OCI-LY1 (cell line): ENCODE measurements around the gene AP1B1.

Experiments used
- EZH2 ChIP-seq: fragments of 200-600 bp; sonication (generic), shearing (Covaris generic); IDR thresholded peaks from 2 replicates; pipeline ENCODE4 v1.8.0; 2017; ENCODE audit warnings: borderline replicate concordance, mixed run types, mild to moderate bottlenecking, antibody characterized with exemption, low read length, moderate library complexity, mixed read lengths
- TF ChIP-seq, protein P1 (sequence below): fragments of 200-600 bp; sonication (generic), shearing (Covaris generic); IDR thresholded peaks from 2 replicates; pipeline ENCODE4 v1.5.1; 2017; ENCODE audit warnings: mild to moderate bottlenecking, antibody characterized with exemption, low read length, moderate library complexity, mixed read lengths

GRCh38 chr22:29339381-29340235, 48.8 kb downstream of the AP1B1 start:
- TF ChIP-seq, protein P1, sequence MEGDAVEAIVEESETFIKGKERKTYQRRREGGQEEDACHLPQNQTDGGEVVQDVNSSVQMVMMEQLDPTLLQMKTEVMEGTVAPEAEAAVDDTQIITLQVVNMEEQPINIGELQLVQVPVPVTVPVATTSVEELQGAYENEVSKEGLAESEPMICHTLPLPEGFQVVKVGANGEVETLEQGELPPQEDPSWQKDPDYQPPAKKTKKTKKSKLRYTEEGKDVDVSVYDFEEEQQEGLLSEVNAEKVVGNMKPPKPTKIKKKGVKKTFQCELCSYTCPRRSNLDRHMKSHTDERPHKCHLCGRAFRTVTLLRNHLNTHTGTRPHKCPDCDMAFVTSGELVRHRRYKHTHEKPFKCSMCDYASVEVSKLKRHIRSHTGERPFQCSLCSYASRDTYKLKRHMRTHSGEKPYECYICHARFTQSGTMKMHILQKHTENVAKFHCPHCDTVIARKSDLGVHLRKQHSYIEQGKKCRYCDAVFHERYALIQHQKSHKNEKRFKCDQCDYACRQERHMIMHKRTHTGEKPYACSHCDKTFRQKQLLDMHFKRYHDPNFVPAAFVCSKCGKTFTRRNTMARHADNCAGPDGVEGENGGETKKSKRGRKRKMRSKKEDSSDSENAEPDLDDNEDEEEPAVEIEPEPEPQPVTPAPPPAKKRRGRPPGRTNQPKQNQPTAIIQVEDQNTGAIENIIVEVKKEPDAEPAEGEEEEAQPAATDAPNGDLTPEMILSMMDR = no peak
- TF ChIP-seq EZH2 = no peak
